Measurements from ENCODE around the gene PRDM4. TPM values are rescaled to one million over a fixed set of nuclear protein-coding genes. Genes with fewer than 3 reads are reported as not detected.

The PRDM4 gene
- total and polyA plus RNA-seq, 2 experiments from 2014 or later, result 25.9 to 38.7 TPM

DNA sequence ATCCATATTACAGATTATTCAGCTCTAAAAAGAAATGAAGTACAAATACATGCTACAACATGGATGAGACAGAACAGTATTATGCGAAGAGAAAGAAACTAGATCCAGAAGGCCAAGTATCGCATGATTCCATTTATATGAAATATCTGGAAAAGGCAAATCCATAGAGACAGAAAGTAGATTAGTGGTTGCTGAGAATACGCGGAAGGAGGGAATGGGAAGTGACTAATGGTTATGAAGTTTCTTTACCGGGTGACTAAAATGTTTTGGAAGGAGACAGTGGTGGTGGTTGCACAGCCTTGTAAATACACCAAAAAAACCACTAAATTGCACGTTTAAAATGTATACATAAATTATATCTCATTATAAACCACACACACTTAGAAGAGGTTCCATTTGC, 12.5 kb downstream of the PRDM4 start:
- DNase-seq (ENCODE audit: low spot score), result no peak
- H3K27me3 ChIP-seq, result no peaks in the 10 kb centered on the region
- H3K4me2 ChIP-seq, result no peak overlapping the region
- H3K79me2 ChIP-seq, result peaks cover 38% of the 10 kb centered on the region
- no peak overlapping the region for H3K27ac ChIP-seq
- peaks cover 4% of the 10 kb centered on the region for H4K20me1 ChIP-seq (ENCODE audit: insufficient read depth, poor library complexity, severe bottlenecking)
- H3K9me3 ChIP-seq (ENCODE audit: low read depth), result no peaks in the 10 kb centered on the region
- H3K4me1 ChIP-seq (ENCODE audit: insufficient read depth), result no peaks in the 10 kb centered on the region
- WGBS (ENCODE audit: low lambda C conversion rate, missing lambda C conversion rate), result 90% methylated on average over 6 of the region's 6 CpGs
- no peak overlapping the region for H3K4me3 ChIP-seq
- no peak for TF ChIP-seq EZH2phosphoT487 (IDR thresholded peaks at IDR 0.05; ENCODE audit: low read depth, severe bottlenecking, unreplicated experiment)
- TF ChIP-seq, protein P1, sequence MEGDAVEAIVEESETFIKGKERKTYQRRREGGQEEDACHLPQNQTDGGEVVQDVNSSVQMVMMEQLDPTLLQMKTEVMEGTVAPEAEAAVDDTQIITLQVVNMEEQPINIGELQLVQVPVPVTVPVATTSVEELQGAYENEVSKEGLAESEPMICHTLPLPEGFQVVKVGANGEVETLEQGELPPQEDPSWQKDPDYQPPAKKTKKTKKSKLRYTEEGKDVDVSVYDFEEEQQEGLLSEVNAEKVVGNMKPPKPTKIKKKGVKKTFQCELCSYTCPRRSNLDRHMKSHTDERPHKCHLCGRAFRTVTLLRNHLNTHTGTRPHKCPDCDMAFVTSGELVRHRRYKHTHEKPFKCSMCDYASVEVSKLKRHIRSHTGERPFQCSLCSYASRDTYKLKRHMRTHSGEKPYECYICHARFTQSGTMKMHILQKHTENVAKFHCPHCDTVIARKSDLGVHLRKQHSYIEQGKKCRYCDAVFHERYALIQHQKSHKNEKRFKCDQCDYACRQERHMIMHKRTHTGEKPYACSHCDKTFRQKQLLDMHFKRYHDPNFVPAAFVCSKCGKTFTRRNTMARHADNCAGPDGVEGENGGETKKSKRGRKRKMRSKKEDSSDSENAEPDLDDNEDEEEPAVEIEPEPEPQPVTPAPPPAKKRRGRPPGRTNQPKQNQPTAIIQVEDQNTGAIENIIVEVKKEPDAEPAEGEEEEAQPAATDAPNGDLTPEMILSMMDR (IDR thresholded peaks at IDR 0.05; ENCODE audit: poor library complexity), result no peak
- no peak for TF ChIP-seq EZH2 (IDR thresholded peaks at IDR 0.05; ENCODE audit: borderline replicate concordance)
- H2AFZ ChIP-seq, result no peak overlapping the region
- H3K36me3 ChIP-seq (replicated peaks; ENCODE audit: insufficient read depth, low read depth), result peaks cover 5% of the 10 kb centered on the region
- H3K9me2 ChIP-seq (replicated peaks; ENCODE audit: insufficient read depth), result no peaks in the 10 kb centered on the region

DNA sequence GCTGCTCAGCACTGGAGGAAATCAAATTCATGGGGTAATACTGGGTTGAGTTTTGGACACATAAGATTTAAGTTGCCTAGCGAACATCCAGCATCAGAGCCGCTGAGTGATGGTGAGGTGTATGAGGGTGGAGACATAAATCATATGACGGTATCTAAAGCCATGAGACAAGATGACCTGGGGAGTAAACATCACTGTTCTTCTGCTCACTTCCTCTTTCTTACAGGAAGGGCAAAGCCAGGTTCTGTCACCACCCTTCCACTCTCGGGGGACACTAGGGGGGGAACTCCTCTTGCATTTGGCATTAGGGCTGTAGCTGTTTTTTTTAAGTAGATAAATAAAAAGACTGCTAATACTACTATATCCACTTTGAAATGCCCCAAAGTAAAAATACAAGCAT, 24.0 kb downstream of the PRDM4 start:
- TF ChIP-seq EZH2 (IDR thresholded peaks at IDR 0.05; ENCODE audit: borderline replicate concordance) (no peak), EZH2phosphoT487 (IDR thresholded peaks at IDR 0.05; ENCODE audit: low read depth, severe bottlenecking, unreplicated experiment) (no peak)
- TF ChIP-seq, protein P1 (IDR thresholded peaks at IDR 0.05; ENCODE audit: poor library complexity), result no peak
- H3K4me3 ChIP-seq, result no peak overlapping the region
- no peaks in the 10 kb centered on the region for H3K79me2 ChIP-seq
- no peaks in the 10 kb centered on the region for H3K27me3 ChIP-seq
- no peaks in the 10 kb centered on the region for H3K9me2 ChIP-seq (replicated peaks; ENCODE audit: insufficient read depth)
- H3K4me2 ChIP-seq, result no peak overlapping the region
- no peaks in the 10 kb centered on the region for H3K9me3 ChIP-seq (ENCODE audit: low read depth)
- no peak overlapping the region for H2AFZ ChIP-seq
- WGBS (ENCODE audit: low lambda C conversion rate, missing lambda C conversion rate), result 98% methylated on average over 4 of the region's 4 CpGs
- no peak for DNase-seq (ENCODE audit: low spot score)
- no peaks in the 10 kb centered on the region for H3K4me1 ChIP-seq (ENCODE audit: insufficient read depth)
- H3K27ac ChIP-seq, result no peak overlapping the region
- peaks cover 4% of the 10 kb centered on the region for H4K20me1 ChIP-seq (ENCODE audit: insufficient read depth, poor library complexity, severe bottlenecking)
- H3K36me3 ChIP-seq (replicated peaks; ENCODE audit: insufficient read depth, low read depth), result peaks cover 3% of the 10 kb centered on the region

DNA sequence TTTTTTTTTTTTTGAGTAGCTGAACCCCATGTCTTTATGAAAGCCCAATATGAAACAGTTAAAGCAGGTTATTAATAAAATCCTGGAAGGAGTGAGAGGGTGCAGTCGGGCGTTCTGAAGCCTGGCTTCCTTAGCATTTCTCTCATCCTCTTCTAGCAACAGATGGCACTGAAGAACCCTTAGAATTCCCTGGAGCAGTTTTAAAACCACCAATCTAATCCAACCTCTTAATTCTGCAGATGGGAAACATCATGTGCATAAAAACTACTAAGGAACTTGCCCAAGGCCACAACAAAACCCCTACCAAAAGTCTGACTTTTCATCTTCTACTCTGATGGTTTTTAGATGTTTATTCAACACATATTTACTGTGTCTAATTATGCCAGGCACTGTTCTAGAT, 25.2 kb downstream of the PRDM4 start:
- DNase-seq (ENCODE audit: low spot score), result no peak
- 86% methylated on average over 2 of the region's 2 CpGs for WGBS (ENCODE audit: low lambda C conversion rate, missing lambda C conversion rate)
- Histone ChIP-seq H3K36me3 (replicated peaks; ENCODE audit: insufficient read depth, low read depth) (peaks cover 3% of the 10 kb centered on the region), H3K4me3 (no peak overlapping the region), H3K27ac (no peak overlapping the region), H3K27me3 (no peaks in the 10 kb centered on the region), H3K4me2 (no peak overlapping the region), H3K4me1 (ENCODE audit: insufficient read depth) (no peaks in the 10 kb centered on the region), H2AFZ (no peak overlapping the region), H3K9me3 (ENCODE audit: low read depth) (no peaks in the 10 kb centered on the region), H3K9me2 (replicated peaks; ENCODE audit: insufficient read depth) (no peaks in the 10 kb centered on the region), H3K79me2 (no peaks in the 10 kb centered on the region), H4K20me1 (ENCODE audit: insufficient read depth, poor library complexity, severe bottlenecking) (peaks cover 4% of the 10 kb centered on the region)
- TF ChIP-seq, protein P1 (IDR thresholded peaks at IDR 0.05; ENCODE audit: poor library complexity), result no peak
- no peak for TF ChIP-seq EZH2phosphoT487 (IDR thresholded peaks at IDR 0.05; ENCODE audit: low read depth, severe bottlenecking, unreplicated experiment)
- no peak for TF ChIP-seq EZH2 (IDR thresholded peaks at IDR 0.05; ENCODE audit: borderline replicate concordance)

DNA sequence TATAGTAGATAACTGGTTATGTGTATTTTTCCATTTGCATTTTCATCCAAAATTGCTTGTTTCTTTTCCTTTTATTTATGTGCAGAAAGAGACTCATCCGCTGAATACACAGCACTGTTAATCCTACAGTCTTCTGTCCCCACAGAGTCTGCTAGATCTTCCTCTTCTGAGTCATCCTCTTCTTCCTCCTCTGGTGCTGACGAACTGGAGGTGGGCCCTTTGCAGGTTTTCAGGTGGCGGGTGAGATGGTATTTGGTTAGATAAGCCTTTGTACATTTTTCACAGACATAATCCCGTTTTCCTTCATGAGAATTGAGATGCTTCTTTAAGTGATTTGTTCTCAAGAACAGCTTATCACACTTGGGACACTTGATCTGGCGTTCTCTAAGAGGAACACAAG, 26.8 kb downstream of the PRDM4 start:
- H3K79me2 ChIP-seq, result no peaks in the 10 kb centered on the region
- no peaks in the 10 kb centered on the region for H3K4me1 ChIP-seq (ENCODE audit: insufficient read depth)
- peaks cover 4% of the 10 kb centered on the region for H4K20me1 ChIP-seq (ENCODE audit: insufficient read depth, poor library complexity, severe bottlenecking)
- H3K4me3 ChIP-seq, result no peak overlapping the region
- no peak overlapping the region for H3K27ac ChIP-seq
- H3K4me2 ChIP-seq, result no peak overlapping the region
- H2AFZ ChIP-seq, result no peak overlapping the region
- H3K27me3 ChIP-seq, result no peaks in the 10 kb centered on the region
- no peak for TF ChIP-seq EZH2 (IDR thresholded peaks at IDR 0.05; ENCODE audit: borderline replicate concordance)
- no peak for TF ChIP-seq EZH2phosphoT487 (IDR thresholded peaks at IDR 0.05; ENCODE audit: low read depth, severe bottlenecking, unreplicated experiment)
- TF ChIP-seq, protein P1 (IDR thresholded peaks at IDR 0.05; ENCODE audit: poor library complexity), result no peak
- DNase-seq (ENCODE audit: low spot score), result no peak
- no peaks in the 10 kb centered on the region for H3K9me2 ChIP-seq (replicated peaks; ENCODE audit: insufficient read depth)
- H3K36me3 ChIP-seq (replicated peaks; ENCODE audit: insufficient read depth, low read depth), result peaks cover 3% of the 10 kb centered on the region
- no peaks in the 10 kb centered on the region for H3K9me3 ChIP-seq (ENCODE audit: low read depth)
- WGBS (ENCODE audit: low lambda C conversion rate, missing lambda C conversion rate), result 88% methylated on average over 5 of the region's 5 CpGs

Data from hepatocyte (in vitro differentiated cells).